Lung (tissue), 12 donors: Measurements from ENCODE around the gene AP3S1. TPM values are rescaled to one million over a fixed set of nuclear protein-coding genes. Genes with fewer than 3 reads are reported as not detected.

ENCODE experiments used
- ATAC-seq: fragments of 200-7000 bp; cut with Tn5 transposase; one replicate; pipeline ENCODE4 v1.9.1; 2020; ENCODE audit warnings: moderate number of reproducible peaks; ENCODE audit not compliant: insufficient read depth, low FRiP score
- DNase-seq, 3 donors: peaks; one replicate each; pipeline ENCODE4 v3.0.0-alpha.2; 2013 to 2017
- H3K27ac ChIP-seq, 2 donors: one replicate each; pipeline ENCODE4 v1.5.1; 2013; ENCODE audit warnings: mild to moderate bottlenecking in 2 of 2, moderate library complexity in 2 of 2, control low read depth in 1 of 2, inconsistent platforms in 1 of 2, low read depth in 1 of 2, low read length in 1 of 2
- H3K27me3 ChIP-seq, 3 donors: one replicate each; pipeline ENCODE4 v1.5.1; 2013; ENCODE audit warnings: low read length in 2 of 3; ENCODE audit not compliant: control insufficient read depth in 3 of 3, insufficient read depth in 3 of 3
- H3K36me3 ChIP-seq, 4 donors: one replicate each; pipeline ENCODE4 v1.5.1; 2013; ENCODE audit warnings: low read length in 4 of 4, mild to moderate bottlenecking in 1 of 4, moderate library complexity in 1 of 4; ENCODE audit not compliant: control insufficient read depth in 4 of 4, insufficient read depth in 4 of 4
- H3K4me1 ChIP-seq, 5 donors: one replicate each; pipeline ENCODE4 v1.5.1; 2013; ENCODE audit warnings: low read length in 5 of 5, mild to moderate bottlenecking in 2 of 5, moderate library complexity in 1 of 5; ENCODE audit not compliant: control insufficient read depth in 5 of 5, insufficient read depth in 5 of 5
- H3K4me3 ChIP-seq: one replicate; pipeline ENCODE4 v1.5.1; 2013; ENCODE audit warnings: mild to moderate bottlenecking, control low read depth, moderate library complexity
- H3K9ac ChIP-seq, 2 donors: one replicate each; pipeline ENCODE4 v1.5.1; 2013; ENCODE audit warnings: low read length in 2 of 2, control low read depth in 1 of 2; ENCODE audit not compliant: insufficient read depth in 1 of 2
- H3K9me3 ChIP-seq, 4 donors: one replicate each; pipeline ENCODE4 v1.5.1; 2013; ENCODE audit warnings: low read length in 3 of 4, mild to moderate bottlenecking in 1 of 4, moderate library complexity in 1 of 4; ENCODE audit not compliant: control insufficient read depth in 4 of 4, insufficient read depth in 3 of 4
- WGBS, 2 donors: extraction: QIAGEN DNeasy Blood & Tissue Kit; methylation state at CpG; one replicate each; pipeline ENCODE4 v1.1.7; 2013; 5-methylcytosine and 5-hydroxymethylcytosine counted together
- polyA plus RNA-seq, 2 donors: library from polyadenylated mRNA; stranded (reverse); fragments of 200-250 nt; gene quantifications; one replicate each; pipeline ENCODE4 v1.2.1, GENCODE V29; 2013
- total RNA-seq, 2 donors: library from RNA; depleted of rRNA in 1 of 2; stranded (reverse); fragments of >200 nt in 1 of 2; gene quantifications; one replicate each; pipeline ENCODE4 v1.2.1, GENCODE V29; 2014 to 2021
- TF ChIP-seq, protein P1 (sequence below): IDR thresholded peaks from 2 replicates; pipeline ENCODE4 v1.5.1; 2012; ENCODE audit warnings: mild to moderate bottlenecking; ENCODE audit errors: control extremely low read depth, extremely low read depth
- donor health status: control.
- donor health status: control.
- donor health status: Bipolar disorder and iron deficiency.
- donor health status: healthy.
- donor health status: DM: yes; HTN: yes; CAD: no.

Gene AP3S1
- total and polyA plus RNA-seq, 4 donors: 45.8 to 90.4 (median 54.7) TPM

DNA sequence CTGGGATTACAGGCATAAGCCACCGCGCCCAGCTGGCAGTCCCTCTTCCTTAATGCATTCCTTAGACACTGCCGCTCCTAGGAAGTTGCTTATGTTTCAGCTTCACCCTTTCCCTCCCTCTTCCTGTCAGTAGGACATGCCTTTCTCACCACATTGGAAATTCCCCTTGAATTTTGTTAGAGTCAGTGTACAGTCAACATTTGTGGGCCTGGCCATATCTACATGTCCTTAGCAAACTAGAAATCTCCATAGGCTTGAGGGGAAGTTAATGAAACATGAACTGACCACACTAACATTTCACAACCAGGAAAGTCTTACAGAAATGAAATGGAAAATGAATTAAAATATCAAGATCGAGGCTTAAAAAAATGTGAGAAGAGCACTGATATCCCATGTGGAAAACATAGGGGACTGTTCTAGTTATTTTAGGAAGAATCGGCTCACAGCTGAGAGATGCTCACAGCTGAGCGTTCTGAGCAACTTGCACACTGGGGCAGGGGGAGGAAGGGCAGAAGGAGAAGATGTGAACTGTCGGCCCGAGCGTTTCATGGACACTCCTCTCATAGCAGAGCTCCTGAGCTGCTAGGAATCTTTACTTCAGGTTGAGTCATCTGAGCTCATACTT is 99.4 kb downstream of the AP3S1 start:
- DNase-seq (no peak), ATAC-seq (peak; percentile 58)
- no peak overlapping the region for H3K4me3 ChIP-seq
- H3K9ac ChIP-seq: no peak overlapping the region
- H3K9me3 ChIP-seq: no peaks in the 10 kb centered on the region
- no peaks in the 10 kb centered on the region for H3K27me3 ChIP-seq
- H3K4me1 ChIP-seq: no peaks in the 10 kb centered on the region
- H3K27ac ChIP-seq: no peak overlapping the region
- TF ChIP-seq, protein P1, sequence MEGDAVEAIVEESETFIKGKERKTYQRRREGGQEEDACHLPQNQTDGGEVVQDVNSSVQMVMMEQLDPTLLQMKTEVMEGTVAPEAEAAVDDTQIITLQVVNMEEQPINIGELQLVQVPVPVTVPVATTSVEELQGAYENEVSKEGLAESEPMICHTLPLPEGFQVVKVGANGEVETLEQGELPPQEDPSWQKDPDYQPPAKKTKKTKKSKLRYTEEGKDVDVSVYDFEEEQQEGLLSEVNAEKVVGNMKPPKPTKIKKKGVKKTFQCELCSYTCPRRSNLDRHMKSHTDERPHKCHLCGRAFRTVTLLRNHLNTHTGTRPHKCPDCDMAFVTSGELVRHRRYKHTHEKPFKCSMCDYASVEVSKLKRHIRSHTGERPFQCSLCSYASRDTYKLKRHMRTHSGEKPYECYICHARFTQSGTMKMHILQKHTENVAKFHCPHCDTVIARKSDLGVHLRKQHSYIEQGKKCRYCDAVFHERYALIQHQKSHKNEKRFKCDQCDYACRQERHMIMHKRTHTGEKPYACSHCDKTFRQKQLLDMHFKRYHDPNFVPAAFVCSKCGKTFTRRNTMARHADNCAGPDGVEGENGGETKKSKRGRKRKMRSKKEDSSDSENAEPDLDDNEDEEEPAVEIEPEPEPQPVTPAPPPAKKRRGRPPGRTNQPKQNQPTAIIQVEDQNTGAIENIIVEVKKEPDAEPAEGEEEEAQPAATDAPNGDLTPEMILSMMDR: no peak
- 57 to 81% methylated on average over 9 of the region's 9 CpGs for WGBS, 2 donors
- H3K36me3 ChIP-seq: no peaks in the 10 kb centered on the region

- no peak overlapping the region for H3K27ac ChIP-seq
- TF ChIP-seq, protein P1: no peak
- H3K9me3 ChIP-seq: no peaks in the 10 kb centered on the region
- no peak overlapping the region for H3K4me3 ChIP-seq
- H3K4me1 ChIP-seq: no peaks in the 10 kb centered on the region
- H3K9ac ChIP-seq: no peak overlapping the region
- ATAC-seq (no peak), DNase-seq (no peak)
- no peaks in the 10 kb centered on the region for H3K36me3 ChIP-seq
- no peaks in the 10 kb centered on the region for H3K27me3 ChIP-seq
- 88 to 95% methylated on average over 3 of the region's 3 CpGs for WGBS, 2 donors
These were observed 102.8 kb downstream of the AP3S1 start for GRCh38 chr5:115944501-115944900.

- Histone ChIP-seq H3K4me1 (no peaks in the 10 kb centered on the region), H3K27me3 (no peaks in the 10 kb centered on the region), H3K9ac (no peak overlapping the region), H3K9me3 (no peaks in the 10 kb centered on the region), H3K4me3 (no peak overlapping the region), H3K36me3 (no peaks in the 10 kb centered on the region), H3K27ac (no peak overlapping the region)
- WGBS, 2 donors: 86 to 91% methylated on average over 2 of the region's 2 CpGs
- ATAC-seq: no peak
- DNase-seq: no peak
- TF ChIP-seq, protein P1: no peak
These were observed 104.9 kb downstream of the AP3S1 start for GRCh38 chr5:115946655-115947054.

GRCh38 chr5:115947260-115947659 is 105.5 kb downstream of the AP3S1 start:
- TF ChIP-seq, protein P1: no peak
- DNase-seq (no peak), ATAC-seq (no peak)
- no peak overlapping the region for H3K27ac ChIP-seq
- H3K4me1 ChIP-seq: no peaks in the 10 kb centered on the region
- 89 to 92% methylated on average over 2 of the region's 2 CpGs for WGBS, 2 donors
- H3K9me3 ChIP-seq: no peaks in the 10 kb centered on the region
- no peak overlapping the region for H3K9ac ChIP-seq
- H3K27me3 ChIP-seq: no peaks in the 10 kb centered on the region
- H3K4me3 ChIP-seq: no peak overlapping the region
- H3K36me3 ChIP-seq: no peaks in the 10 kb centered on the region
